ENCODE data around the gene KLF7.

The KLF7 gene

DNA sequence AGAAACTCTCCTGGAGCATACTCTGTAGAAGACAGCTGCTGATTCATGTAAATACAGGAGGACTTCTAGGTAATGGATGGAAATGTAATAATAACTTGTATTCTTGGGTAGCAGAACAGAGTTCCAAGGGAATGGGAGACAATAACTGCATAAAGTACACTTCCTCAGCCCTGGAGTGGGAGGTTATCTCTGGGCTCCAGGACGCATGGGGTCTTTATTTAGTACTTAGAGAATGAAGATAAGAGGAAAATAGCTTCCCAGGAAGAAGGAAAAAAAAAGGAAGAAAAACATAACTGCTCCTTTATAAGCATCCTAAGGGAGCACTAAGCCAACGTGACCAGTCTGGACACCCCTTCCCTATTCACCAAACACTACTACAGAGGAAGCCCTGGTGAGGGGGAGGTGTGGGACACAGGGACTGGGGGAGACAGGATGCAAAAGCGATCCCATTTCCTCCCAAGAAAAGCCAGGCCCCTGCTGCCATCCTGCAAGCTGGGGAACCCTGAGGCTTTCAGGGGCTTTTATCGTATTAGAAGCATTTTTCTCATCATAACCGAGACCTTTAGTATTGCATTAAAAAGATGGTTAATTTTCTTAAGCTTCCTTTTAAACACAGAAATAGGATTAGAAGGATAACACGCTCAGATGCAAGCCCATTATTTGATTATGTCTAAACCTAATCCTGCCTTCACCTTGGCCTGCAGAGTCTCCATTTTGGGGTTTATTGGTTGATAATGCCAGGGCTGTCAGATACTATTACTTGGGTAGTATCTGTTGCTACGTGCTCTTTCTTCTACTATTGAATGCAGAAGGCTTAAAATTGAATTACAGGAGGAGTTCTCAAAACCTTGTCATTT lies 78.5 kb downstream of the KLF7 start:
- H3K9me3 ChIP-seq (ENCODE audit: control insufficient read depth, insufficient read depth, low read length): no peaks in the 10 kb centered on the region
- no peaks in the 10 kb centered on the region for H3F3A ChIP-seq (ENCODE audit: control insufficient read depth, insufficient read depth)
- no peaks in the 10 kb centered on the region for H3K9me2 ChIP-seq (replicated peaks; ENCODE audit: control insufficient read depth, low read length)
- H3K4me1 ChIP-seq (ENCODE audit: control insufficient read depth, low read length): no peaks in the 10 kb centered on the region
- H4K20me1 ChIP-seq (ENCODE audit: control insufficient read depth, insufficient read depth, low read depth, low read length): no peaks in the 10 kb centered on the region
- H3K27ac ChIP-seq (ENCODE audit: low read depth, low read length): no peak overlapping the region
- TF ChIP-seq EZH2phosphoT487 (IDR thresholded peaks at IDR 0.05; ENCODE audit: borderline replicate concordance, low read length): no peak
- TF ChIP-seq, protein P1, sequence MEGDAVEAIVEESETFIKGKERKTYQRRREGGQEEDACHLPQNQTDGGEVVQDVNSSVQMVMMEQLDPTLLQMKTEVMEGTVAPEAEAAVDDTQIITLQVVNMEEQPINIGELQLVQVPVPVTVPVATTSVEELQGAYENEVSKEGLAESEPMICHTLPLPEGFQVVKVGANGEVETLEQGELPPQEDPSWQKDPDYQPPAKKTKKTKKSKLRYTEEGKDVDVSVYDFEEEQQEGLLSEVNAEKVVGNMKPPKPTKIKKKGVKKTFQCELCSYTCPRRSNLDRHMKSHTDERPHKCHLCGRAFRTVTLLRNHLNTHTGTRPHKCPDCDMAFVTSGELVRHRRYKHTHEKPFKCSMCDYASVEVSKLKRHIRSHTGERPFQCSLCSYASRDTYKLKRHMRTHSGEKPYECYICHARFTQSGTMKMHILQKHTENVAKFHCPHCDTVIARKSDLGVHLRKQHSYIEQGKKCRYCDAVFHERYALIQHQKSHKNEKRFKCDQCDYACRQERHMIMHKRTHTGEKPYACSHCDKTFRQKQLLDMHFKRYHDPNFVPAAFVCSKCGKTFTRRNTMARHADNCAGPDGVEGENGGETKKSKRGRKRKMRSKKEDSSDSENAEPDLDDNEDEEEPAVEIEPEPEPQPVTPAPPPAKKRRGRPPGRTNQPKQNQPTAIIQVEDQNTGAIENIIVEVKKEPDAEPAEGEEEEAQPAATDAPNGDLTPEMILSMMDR (IDR thresholded peaks at IDR 0.05; ENCODE audit: low read depth, low read length, poor library complexity, severe bottlenecking): no peak
- no peaks in the 10 kb centered on the region for H3K36me3 ChIP-seq (ENCODE audit: control insufficient read depth, low read length)
- H3K4me3 ChIP-seq (ENCODE audit: low read length): no peak overlapping the region
- no peaks in the 10 kb centered on the region for H3K79me2 ChIP-seq (ENCODE audit: control insufficient read depth, low read length)
- H3K4me2 ChIP-seq (ENCODE audit: low read length): no peak overlapping the region
- H3K27me3 ChIP-seq (ENCODE audit: control insufficient read depth, low read length): peaks cover 8% of the 10 kb centered on the region; the same call in 1 of the 2 replicates

GRCh38 chr2:207086136-207086535 lies 79.6 kb downstream of the KLF7 start:
- H3F3A ChIP-seq (ENCODE audit: control insufficient read depth, insufficient read depth): no peaks in the 10 kb centered on the region
- H4K20me1 ChIP-seq (ENCODE audit: control insufficient read depth, insufficient read depth, low read depth, low read length): no peaks in the 10 kb centered on the region
- H3K79me2 ChIP-seq (ENCODE audit: control insufficient read depth, low read length): no peaks in the 10 kb centered on the region
- no peak overlapping the region for H3K27ac ChIP-seq (ENCODE audit: low read depth, low read length)
- H3K4me2 ChIP-seq (ENCODE audit: low read length): no peak overlapping the region
- H3K27me3 ChIP-seq (ENCODE audit: control insufficient read depth, low read length): peaks cover 8% of the 10 kb centered on the region; the same call in 1 of the 2 replicates
- H3K36me3 ChIP-seq (ENCODE audit: control insufficient read depth, low read length): no peaks in the 10 kb centered on the region
- H3K4me1 ChIP-seq (ENCODE audit: control insufficient read depth, low read length): no peaks in the 10 kb centered on the region
- no peak overlapping the region for H3K4me3 ChIP-seq (ENCODE audit: low read length)
- no peak for TF ChIP-seq EZH2phosphoT487 (IDR thresholded peaks at IDR 0.05; ENCODE audit: borderline replicate concordance, low read length)
- TF ChIP-seq, protein P1 (IDR thresholded peaks at IDR 0.05; ENCODE audit: low read depth, low read length, poor library complexity, severe bottlenecking): no peak
- no peaks in the 10 kb centered on the region for H3K9me3 ChIP-seq (ENCODE audit: control insufficient read depth, insufficient read depth, low read length)
- no peaks in the 10 kb centered on the region for H3K9me2 ChIP-seq (replicated peaks; ENCODE audit: control insufficient read depth, low read length)

DNA sequence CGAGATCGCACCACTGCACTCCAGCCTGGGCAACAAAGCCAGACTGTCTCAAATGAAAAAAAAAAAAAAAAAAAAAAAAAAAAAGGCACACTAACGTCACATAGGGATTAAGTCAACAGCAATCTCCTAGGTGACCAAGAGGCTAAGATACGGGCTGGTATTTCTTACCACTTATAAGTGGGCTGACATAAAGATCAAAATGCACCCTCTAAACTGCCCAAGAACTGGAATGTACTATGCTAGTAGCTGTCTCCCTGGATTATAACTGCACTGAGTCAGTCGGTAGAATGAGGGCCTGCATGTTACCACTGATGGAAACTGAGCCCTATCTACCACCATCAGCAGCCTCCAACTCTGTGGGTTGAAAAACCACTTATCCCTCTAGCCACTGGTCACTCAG lies 80.6 kb downstream of the KLF7 start:
- Histone ChIP-seq H3K36me3 (ENCODE audit: control insufficient read depth, low read length) (no peaks in the 10 kb centered on the region), H4K20me1 (ENCODE audit: control insufficient read depth, insufficient read depth, low read depth, low read length) (no peaks in the 10 kb centered on the region), H3K27ac (ENCODE audit: low read depth, low read length) (no peak overlapping the region), H3K79me2 (ENCODE audit: control insufficient read depth, low read length) (no peaks in the 10 kb centered on the region), H3K4me2 (ENCODE audit: low read length) (no peak overlapping the region), H3K4me1 (ENCODE audit: control insufficient read depth, low read length) (no peaks in the 10 kb centered on the region), H3K9me3 (ENCODE audit: control insufficient read depth, insufficient read depth, low read length) (no peaks in the 10 kb centered on the region), H3K27me3 (ENCODE audit: control insufficient read depth, low read length) (peaks cover 6% of the 10 kb centered on the region; the same call in 1 of the 2 replicates), H3K4me3 (ENCODE audit: low read length) (no peak overlapping the region), H3F3A (ENCODE audit: control insufficient read depth, insufficient read depth) (no peaks in the 10 kb centered on the region), H3K9me2 (replicated peaks; ENCODE audit: control insufficient read depth, low read length) (no peaks in the 10 kb centered on the region)
- TF ChIP-seq EZH2phosphoT487 (IDR thresholded peaks at IDR 0.05; ENCODE audit: borderline replicate concordance, low read length): no peak
- TF ChIP-seq, protein P1 (IDR thresholded peaks at IDR 0.05; ENCODE audit: low read depth, low read length, poor library complexity, severe bottlenecking): no peak

Data from DOHH2 (cell line).